Fibroblast of pulmonary artery (primary cell): ENCODE results near the gene RFTN2.
A peak's percentile ranks its signal among the peaks of the same experiment; 100 is the strongest.

ENCODE experiments used
- DNase-seq: peaks from one replicate; pipeline ENCODE4 v3.0.0-alpha.2; 2010; ENCODE audit warnings: low read depth
- H3K4me3 ChIP-seq: replicated peaks from 2 replicates; pipeline ENCODE4 v1.5.1; 2011; ENCODE audit warnings: low read depth, mild to moderate bottlenecking, control low read depth, low read length, moderate library complexity
- TF ChIP-seq, protein P1 (sequence below): IDR thresholded peaks from 2 replicates; pipeline ENCODE4 v1.5.1; 2011; ENCODE audit warnings: mild to moderate bottlenecking, control low read depth, low read length, inconsistent platforms; ENCODE audit errors: missing control alignments

The RFTN2 gene

DNA sequence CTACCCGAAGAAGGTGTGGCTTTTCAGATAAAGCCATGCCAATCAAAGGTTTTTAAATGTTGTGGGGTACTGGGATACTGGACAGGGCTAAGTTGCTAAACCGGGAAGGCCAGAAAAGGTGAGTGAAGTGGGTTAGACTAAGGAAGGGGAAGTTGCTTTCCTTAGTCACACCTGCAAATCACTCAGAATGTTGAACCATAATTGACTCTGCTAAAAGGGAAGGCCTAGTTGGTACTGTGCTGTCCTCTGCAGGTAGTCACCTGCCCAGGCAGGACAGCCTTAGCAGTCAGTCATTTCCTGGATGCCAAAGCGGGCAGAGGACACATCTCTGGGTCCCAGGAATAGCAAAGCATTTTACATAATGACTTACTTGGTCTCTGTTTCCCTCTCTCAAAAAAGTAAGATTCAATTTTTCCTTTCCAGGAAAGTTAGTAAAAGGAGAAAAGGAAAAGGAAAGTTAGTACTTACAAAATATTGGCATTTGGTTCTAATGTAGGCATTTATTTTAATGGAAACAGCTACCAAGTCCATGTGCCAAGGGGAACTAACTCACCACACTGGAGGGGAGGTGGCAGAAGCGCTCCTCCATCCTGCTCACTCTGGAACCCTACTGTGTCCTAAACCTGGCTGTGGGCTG lies 60.3 kb downstream of the RFTN2 start:
- no peak overlapping the region for H3K4me3 ChIP-seq
- TF ChIP-seq, protein P1, sequence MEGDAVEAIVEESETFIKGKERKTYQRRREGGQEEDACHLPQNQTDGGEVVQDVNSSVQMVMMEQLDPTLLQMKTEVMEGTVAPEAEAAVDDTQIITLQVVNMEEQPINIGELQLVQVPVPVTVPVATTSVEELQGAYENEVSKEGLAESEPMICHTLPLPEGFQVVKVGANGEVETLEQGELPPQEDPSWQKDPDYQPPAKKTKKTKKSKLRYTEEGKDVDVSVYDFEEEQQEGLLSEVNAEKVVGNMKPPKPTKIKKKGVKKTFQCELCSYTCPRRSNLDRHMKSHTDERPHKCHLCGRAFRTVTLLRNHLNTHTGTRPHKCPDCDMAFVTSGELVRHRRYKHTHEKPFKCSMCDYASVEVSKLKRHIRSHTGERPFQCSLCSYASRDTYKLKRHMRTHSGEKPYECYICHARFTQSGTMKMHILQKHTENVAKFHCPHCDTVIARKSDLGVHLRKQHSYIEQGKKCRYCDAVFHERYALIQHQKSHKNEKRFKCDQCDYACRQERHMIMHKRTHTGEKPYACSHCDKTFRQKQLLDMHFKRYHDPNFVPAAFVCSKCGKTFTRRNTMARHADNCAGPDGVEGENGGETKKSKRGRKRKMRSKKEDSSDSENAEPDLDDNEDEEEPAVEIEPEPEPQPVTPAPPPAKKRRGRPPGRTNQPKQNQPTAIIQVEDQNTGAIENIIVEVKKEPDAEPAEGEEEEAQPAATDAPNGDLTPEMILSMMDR, result no peak
- no peak for DNase-seq

DNA sequence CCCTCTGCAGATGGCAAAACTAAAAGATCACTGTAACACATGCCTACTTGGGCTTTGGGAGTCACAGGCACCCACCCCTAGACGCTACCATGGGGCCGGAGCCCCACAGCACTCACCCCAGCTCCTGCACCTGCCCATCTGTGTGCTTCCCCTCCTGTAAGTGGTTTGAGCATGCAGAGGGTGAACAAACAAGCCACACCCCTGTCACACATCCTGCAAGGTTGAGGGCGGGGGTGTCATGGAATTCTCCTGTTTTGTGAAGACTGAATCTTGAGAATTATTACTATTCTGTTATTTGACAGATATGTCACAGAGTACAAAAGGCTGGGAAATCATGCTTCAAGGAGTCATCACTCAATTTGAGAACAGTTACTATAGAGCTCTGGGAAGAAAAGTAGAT lies 60.9 kb downstream of the RFTN2 start:
- TF ChIP-seq, protein P1, result no peak
- DNase-seq, result no peak
- no peak overlapping the region for H3K4me3 ChIP-seq

DNA sequence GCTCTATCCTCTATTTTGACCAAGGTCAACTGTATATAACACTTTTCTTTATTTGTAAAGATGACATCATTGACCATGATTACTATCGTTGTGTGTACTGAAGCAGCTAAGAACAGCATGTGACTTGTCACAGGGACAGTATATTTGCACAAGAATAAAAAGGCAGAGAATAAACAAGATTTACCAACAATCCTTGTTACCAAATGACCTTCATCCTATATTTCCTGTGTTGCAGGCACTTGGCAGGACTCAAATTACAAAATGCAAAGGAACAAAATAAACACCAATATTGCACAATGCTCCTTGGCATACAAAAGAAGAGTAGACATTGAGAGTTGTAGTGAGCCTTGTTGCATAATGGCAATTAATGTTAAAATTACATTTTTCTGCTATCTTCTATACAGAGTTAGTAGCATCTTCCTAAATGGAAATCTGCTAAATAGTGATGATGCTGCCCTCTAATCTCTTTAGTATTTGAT lies 61.8 kb downstream of the RFTN2 start:
- no peak overlapping the region for H3K4me3 ChIP-seq
- peak; percentile 76 for DNase-seq
- TF ChIP-seq, protein P1, result no peak

DNA sequence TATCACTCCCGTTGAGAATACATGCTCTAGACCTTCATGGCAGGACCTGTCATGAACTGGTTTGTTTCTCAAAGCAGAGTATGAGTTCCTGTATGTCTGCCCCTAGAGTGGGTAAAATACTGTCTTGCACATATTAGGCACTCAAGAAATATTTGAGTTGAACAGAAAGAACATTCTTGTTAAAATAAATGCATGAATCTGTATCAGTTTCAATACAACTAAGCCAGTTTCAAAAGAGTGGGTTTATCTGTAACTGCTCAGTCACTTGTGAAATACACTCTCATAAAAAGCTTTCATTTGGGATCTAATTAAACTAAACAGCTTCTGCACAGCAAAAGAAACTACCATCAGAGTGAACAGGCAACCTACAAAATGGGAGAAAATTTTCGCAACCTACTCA lies 69.2 kb downstream of the RFTN2 start:
- TF ChIP-seq, protein P1, result no peak
- H3K4me3 ChIP-seq, result no peak overlapping the region

DNA sequence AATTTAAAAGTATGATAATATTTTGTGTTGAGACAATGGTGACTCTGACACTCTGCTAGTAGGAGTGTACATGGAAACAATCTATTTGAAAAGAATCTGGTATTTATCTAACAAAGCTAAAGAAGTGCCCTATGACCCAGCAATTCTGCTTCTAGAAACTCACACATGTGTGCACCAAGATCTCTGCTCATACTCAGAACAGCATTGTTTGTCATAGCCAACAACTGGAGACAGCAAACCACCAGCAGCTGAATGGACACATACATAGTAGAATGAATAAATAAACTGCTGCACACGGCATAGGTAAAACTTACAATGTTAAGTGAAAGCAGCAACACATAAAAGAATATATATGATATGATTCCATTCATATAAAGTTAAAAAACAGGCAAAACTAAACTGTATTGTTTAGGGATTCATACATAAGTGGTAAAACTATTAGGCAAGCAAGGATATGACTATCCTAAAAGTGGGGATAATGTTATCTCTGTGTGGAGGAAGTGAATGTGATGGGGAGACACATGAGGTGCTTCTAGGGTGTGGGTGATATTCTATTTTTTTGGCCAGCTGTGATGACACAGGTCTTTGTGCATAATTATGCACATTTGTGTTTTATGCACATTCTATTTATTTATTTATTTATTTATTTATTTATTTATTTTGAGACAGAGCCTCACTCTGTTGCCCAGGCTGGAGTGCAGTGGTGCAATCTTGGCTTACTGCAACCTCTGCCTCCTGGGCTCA lies 71.1 kb downstream of the RFTN2 start:
- no peak overlapping the region for H3K4me3 ChIP-seq
- no peak for DNase-seq
- TF ChIP-seq, protein P1, result no peak

More for the DNA sequence above, 69.2 kb downstream of the RFTN2 start:
- no peak for DNase-seq

DNA sequence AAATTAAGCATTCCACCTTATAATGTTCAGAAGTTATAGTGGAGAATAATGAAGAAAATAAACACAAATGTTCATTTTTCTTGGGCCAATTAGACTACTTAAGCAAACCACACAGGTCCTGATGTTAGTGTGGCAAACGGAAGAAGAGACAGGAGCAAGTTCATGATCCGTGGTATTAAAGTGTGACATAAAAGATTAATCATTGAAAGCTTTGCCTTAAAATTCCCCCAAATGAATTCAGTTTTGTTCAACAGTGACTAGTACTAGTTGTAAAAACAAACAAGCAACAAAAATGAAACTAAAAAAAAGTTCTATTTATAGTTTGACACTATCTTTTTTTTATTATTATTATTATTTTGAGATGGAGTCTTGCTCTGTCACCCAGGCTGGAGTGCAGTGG lies 73.7 kb downstream of the RFTN2 start:
- no peak overlapping the region for H3K4me3 ChIP-seq
- DNase-seq, result no peak
- TF ChIP-seq, protein P1, result no peak
